Midbrain (tissue), 1 donor: Measurements from ENCODE around the gene TRAF2.

Experiments used
- DNase-seq: peaks from one replicate; lab custom pipeline; 2025; lab: John Stamatoyannopoulos, UW

TRAF2 gene

DNA sequence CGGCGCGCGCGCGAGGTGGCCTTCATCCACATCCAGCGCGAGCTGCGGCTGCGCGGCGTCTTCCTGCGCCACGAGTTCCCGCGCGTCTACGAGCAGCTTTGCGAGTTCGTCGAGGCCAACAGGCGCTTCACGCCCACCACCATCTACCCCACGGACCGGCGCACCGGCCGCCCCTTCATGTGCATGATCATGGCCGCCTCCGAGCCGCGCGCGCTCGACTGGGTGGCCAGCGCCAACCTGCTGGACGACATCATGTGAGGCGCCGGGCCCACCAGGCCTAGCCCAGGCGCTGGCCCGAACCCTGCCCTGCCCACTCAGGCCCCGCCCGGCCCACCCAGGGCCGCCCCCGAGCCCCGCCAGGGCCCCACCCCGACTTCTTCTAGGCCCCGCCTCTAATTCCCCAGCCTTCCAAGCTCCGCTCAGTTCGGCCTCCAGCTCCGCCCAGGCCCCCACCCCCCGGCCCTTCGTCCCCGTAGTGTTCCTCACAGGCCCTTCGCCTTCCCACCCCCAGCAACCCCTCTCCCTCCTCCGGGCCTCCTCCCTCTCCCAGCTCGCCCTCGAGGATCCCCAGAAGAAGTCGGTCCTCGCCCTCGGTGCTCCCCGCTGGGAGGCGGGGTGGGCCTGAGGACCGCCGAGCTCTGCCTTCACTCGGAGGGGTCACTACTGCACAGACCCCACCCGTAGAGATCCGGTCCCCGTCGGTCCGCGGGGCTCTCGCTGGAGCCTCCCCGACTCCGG, 39.1 kb upstream of the TRAF2 start:
- no peak for DNase-seq

DNA sequence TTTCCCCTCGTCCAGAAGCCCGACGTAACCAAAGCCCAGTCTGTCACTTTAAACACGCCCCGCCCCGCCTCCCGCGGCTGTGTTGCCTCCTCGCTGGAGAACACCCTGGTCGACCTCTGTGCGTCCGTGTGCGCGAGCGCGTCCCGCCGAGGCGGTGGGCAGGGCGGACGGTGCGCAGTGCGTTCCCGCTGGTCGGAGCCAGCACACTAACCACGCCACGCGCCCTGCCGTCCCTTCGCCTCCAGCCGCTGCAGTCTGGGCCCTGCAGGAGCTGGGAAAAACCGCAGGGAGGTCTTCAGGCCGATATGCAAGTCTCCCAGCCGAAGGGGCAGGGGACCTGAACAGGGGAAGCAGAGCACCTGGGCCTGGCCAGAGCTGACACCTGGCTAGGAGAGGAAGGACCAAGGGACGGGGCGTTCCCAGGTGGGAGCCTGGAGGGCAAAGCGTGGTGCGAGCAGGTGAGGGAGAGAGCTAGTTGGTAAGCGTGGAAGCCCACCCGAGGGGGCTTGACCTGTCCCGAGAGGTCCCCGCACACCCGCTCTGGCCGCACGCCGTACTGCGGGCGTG, 38.4 kb upstream of the TRAF2 start:
- no peak for DNase-seq

DNA sequence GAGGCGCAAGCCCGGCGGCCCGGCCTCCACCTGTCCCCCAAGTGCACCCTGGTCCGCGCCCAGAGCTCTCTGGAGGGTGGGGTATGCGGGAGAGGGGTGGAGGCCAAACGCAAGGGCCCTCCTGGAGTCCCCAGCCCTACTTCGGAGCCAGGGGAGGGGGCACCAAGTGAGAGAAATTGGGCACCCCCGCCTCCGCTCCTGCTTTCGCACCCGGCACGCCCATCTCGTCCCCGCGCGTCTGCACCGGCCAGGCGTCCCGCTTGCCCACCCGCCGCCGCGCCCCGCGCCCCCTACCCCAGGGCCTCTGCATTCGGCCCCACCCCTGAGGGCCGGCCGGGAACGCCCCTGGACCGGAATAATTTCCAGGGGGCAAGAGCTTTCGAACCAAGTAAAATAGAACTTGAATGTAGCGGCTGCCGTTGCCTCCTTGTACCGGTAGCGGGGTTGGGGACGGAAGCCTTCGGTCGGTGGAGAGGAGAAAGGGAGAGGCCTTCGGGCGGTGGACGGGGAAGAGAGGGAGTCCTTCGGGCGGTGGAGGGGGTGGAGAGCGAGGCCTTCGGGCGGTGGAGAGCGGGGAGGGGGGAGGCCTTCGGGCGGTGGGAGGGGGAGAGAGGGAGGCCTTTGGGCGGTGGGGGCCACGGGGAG, 37.8 kb upstream of the TRAF2 start:
- no peak for DNase-seq

DNA sequence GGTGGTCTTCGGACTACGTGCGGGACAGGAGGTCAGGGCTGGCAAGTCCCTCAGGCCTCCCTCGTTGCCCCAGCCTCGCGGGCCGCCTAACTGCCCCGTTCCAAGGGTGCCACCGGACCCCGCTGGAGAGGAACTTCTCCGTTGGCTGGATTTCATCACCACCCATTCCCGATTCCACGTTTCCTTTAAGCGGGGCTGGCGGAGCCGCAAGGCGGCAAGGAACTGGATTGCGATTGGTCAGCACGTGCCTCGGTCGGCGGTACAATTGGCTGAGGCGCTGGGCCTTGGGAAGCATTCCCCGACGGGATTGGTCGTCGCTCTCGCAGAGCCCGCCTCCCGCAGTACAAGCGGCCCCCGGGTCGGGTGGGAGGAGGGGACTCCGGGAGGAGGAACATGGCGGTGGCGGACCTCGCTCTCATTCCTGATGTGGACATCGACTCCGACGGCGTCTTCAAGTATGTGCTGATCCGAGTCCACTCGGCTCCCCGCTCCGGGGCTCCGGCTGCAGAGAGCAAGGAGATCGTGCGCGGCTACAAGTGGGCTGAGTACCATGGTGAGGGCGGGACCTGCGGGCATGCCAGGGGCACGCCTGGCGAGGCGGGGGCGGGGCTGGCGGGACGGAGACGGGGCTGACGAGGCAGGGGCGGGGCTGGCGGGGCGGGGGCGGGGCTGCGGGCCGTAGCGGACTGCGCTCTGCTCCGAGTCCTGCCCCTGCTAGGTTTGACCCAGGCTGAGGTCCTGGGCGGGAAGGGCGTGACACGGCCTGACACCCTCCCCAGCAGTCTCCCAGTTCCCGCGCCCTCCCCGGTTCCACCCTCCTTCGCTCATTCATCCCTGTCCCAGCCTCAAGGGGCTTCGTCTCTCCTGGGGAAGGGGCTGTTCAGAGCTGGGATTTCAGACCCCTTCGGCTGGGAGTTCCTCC, 37.0 kb upstream of the TRAF2 start, which contains the start of gene PHPT1:
Gene PHPT1 (plus strand): TSS at position 372 of the 922 bp plus-strand sequence. CDS start 22 bp downstream, at position 394.
- peak; percentile 99 for DNase-seq

DNA sequence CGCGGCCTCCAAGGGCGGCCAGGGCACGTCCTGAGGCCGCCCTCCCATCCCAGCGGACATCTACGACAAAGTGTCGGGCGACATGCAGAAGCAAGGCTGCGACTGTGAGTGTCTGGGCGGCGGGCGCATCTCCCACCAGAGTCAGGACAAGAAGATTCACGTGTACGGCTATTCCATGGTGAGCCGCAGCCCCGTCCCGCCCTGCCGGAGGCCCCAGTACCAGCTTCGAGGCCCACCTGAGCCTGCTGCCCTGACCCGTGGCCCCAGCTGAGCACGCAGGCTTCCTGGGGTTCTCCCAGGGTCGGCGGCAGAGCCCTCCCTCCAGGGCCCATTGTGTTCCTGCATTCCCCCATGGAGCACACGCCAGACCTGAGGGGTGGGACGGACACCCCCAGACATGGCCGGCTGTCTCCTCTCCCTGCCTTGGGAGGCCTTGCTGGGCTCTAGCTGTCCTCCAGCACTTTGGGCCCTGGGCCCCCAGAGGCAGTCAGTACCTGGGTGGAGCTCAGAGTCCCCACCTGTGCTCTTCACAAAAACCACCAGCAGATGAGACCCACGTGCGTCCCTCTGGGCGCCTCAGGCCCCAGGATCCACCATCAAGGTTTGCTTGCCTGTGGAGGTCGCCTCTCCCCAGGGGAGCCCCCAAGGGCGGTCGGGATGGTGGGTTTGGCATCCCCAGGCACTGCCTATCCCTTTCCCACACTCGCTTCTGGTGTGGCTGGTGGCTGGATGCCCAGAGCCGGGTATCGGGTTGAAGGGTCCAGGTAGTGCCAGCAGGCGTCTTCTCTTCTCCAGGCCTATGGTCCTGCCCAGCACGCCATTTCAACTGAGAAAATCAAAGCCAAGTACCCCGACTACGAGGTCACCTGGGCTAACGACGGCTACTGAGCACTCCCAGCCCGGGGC, 36.1 kb upstream of the TRAF2 start:
- no peak for DNase-seq

DNA sequence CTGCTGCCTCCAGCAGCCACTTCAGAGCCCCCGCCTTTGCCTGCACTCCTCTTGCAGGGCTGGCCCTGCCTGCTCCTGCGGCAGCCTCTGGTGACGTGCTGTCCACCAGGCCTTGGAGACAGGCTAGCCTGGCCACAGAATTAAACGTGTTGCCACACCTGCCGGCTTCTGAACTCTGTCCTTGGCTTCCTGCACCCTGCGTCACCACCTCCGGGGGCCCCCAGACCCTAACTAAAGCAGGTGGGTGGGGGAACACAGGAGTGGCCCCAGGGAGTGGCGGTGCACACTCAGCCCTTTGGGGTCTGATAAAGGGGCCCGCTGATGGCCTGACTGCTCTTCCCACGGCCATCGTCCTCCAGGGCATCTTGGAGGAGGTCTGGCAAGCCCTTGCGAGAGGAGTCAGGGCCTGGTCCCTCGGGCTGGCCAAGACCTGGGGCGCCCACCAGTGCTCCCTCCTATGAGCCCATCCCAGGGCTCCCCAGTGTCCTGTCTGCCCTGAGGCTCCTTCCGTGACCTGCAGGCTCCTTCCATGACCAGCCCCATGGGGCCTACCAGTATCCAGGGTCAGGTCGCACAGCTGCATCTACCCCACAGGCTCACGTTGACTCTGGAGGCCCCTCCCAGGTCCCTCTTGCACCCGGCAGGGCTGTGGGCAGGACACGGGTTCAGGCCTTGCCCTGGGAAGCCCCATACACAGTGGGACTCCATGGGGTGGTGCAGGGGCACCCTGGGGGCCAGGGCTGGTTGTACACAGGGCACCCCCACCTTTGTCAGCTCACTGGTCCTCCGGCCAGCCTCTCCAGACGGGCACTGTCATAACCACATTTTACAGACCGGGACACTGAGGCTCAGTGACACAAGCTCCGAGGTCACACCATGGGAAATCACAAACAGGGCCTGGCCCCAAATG, 35.2 kb upstream of the TRAF2 start:
- DNase-seq = no peak

DNA sequence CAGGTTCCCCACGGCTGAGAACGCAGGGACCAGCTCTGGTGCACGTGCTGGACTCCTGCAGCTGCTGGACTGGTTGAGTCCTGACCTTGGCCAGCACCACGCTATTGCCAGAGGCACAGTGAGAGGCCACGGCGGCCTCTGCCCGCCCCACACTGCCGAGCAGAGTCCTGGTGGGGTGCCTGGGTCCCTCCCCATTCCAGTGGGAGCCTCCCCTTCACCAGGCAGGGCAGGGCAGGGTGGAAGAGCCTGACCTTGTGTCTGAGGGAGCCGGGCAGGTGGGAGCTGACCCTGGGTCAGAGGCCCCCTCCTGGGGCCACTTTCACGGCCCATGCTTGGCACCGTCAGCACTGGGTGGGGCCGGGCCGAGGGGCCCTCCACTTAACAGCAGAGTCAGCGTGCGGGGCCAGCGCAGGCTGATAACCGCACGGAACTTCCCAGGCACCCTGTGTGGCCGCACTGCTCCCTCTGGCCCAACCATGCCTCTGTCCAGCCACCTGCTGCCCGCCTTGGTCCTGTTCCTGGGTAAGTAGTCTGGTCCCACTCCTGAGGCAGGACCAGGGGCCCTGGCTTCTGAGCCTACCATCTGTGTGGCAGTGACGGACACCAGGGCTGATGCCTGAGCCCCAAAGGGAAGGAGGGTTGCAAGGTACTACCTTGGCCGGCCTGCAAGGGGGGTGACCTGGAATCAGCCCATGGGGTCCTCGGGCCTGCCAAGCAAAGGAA, 34.2 kb upstream of the TRAF2 start, which contains the start of gene MAMDC4:
Gene MAMDC4 (plus strand): TSS at position 406 of the 723 bp plus-strand sequence. CDS start 71 bp downstream, at position 477.
- no peak for DNase-seq

DNA sequence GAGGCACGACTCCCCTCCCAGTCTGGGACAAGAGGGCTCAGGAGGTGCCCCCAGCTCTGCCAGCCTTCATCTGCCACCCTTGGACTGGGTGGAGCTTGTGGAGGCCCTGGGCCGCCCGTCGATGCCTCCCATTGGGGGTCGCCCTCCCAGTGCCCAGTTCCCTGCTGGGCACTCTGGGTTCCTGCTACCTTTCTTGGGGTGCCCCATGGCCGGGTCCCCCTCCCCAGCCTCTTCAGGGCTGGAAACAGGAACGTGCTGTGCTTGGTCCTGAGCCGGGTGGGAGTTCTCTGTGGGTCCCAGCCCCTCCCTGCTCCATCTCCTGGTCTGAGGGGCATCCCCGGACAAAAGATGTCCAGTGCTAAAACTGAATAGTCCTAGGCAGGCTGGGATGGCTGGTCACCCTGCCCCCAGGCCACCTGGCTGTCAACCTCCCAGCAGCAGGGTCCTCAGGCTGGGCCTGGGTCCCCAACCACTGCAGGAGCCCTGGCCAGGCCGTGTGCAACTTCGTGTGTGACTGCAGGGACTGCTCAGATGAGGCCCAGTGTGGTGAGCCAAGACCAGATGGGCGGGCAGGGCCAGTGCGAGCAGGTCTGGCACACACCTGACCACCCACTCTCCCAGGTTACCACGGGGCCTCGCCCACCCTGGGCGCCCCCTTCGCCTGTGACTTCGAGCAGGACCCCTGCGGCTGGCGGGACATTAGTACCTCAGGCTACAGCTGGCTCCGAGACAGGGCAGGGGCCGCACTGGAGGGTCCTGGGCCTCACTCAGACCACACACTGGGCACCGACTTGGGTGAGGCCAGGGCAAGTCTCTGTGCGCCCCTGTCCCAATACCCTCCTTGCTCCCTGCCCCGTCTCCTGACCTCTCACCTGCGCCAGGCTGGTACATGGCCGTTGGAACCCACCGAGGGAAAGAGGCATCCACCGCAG, 33.4 kb upstream of the TRAF2 start:
- no peak for DNase-seq

DNA sequence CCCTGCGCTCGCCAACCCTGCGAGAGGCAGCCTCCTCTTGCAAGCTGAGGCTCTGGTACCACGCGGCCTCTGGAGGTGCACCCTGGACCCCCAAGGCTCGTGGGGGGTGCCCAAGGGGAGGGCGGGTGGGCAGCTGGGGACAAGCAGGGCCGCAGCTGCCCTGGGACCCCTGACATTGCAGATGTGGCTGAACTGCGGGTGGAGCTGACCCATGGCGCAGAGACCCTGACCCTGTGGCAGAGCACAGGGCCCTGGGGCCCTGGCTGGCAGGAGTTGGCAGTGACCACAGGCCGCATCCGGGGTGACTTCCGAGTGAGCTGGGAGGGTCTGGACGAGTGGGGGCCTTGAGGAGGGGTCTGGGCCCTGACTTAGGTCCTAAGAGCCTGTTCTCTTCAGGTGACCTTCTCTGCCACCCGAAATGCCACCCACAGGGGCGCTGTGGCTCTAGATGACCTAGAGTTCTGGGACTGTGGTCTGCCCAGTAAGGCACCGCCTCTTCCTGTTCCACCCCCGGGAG, 32.7 kb upstream of the TRAF2 start:
- no peak for DNase-seq

DNA sequence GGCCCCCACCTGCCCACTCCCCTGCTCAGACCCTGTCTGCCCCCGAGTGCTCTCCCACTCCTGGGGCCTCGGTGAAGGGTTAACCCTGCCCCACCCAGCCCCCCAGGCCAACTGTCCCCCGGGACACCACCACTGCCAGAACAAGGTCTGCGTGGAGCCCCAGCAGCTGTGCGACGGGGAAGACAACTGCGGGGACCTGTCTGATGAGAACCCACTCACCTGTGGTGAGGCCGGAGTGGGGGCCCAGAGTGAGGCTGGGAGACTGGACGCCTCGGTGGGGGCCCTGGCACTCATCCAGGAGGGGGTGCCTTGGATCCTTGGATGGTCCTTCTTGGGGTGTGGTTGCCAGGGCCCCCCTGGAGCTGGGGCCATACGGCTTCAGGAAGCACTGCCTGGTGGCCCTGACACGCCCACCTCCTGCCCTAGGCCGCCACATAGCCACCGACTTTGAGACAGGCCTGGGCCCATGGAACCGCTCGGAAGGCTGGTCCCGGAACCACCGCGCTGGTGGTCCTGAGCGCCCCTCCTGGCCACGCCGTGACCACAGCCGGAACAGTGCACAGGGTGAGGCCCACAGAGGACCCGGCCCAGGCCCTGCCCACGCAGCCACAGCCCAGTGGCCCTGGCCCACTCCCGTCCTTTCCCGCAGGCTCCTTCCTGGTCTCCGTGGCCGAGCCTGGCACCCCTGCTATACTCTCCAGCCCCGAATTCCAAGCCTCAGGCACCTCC, 32.0 kb upstream of the TRAF2 start:
- DNase-seq = no peak

DNA sequence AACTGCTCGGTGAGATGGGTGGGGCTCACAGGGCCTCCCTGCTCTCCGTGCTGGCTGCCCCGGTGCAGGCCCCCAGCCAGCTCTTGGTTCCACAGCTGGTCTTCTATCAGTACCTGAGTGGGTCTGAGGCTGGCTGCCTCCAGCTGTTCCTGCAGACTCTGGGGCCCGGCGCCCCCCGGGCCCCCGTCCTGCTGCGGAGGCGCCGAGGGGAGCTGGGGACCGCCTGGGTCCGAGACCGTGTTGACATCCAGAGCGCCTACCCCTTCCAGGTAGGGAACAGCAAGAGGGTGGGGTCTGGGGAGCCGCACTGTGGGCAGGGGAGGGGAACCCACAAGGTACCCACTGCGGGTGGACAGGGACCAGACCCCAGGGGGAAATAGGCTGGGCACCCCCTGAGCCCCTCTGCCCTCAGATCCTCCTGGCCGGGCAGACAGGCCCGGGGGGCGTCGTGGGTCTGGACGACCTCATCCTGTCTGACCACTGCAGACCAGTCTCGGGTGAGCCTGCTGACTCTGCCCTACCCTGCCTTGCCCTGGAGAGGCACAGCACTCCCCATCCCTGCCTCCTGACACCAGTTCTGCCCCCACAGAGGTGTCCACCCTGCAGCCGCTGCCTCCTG, 31.4 kb upstream of the TRAF2 start:
- no peak for DNase-seq

DNA sequence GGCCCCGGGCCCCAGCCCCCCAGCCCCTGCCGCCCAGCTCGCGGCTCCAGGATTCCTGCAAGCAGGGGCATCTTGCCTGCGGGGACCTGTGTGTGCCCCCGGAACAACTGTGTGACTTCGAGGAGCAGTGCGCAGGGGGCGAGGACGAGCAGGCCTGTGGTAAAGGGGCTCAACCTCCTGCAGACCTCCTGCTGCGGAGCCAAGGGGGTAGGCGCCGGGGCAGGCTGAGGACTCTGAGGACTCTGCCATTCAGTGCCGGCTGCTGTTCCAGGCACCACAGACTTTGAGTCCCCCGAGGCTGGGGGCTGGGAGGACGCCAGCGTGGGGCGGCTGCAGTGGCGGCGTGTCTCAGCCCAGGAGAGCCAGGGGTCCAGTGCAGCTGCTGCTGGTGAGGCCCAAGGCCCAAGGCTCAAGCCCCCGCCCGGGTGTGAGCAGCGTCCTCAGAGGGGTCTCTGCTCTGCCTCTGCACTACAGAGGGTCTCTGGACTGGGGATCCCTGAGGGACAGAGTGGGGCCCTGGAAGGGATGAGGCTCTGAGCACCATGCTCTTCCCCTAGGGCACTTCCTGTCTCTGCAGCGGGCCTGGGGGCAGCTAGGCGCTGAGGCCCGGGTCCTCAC, 30.7 kb upstream of the TRAF2 start:
- no peak for DNase-seq

DNA sequence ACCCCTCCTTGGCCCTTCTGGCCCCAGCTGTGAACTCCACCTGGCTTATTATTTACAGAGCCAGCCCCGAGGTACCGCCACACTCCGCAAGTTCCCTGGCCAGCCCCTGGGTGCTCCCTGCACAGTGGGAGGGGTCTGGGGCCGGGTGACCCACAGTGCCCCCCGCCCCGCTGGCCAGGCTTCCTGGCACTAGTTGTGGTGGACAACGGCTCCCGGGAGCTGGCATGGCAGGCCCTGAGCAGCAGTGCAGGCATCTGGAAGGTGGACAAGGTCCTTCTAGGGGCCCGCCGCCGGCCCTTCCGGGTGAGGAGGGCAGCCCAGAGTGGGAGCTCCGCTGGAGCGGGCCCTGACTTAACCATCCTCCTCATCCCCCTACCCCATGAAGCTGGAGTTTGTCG, 30.2 kb upstream of the TRAF2 start:
- no peak for DNase-seq

DNA sequence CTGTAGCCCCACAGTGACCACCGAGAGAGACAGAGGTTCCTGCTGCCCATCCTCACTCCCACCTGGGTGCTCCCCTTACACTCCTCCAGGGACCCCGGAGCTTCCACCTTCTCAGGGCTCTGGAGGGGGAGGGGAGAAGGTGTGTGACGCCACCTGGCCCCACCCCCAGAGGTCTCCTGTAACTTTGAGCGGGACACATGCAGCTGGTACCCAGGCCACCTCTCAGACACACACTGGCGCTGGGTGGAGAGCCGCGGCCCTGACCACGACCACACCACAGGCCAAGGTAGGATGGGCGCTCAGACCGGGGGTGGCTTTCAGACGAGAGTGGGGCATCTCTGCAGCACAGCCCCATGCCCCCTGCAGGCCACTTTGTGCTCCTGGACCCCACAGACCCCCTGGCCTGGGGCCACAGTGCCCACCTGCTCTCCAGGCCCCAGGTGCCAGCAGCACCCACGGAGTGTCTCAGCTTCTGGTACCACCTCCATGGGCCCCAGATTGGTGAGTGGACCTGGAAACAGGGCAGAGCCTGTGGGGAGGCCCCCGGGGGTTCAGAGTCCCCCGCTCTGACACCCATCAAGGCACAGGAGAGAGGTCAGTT, 29.7 kb upstream of the TRAF2 start:
- no peak for DNase-seq

DNA sequence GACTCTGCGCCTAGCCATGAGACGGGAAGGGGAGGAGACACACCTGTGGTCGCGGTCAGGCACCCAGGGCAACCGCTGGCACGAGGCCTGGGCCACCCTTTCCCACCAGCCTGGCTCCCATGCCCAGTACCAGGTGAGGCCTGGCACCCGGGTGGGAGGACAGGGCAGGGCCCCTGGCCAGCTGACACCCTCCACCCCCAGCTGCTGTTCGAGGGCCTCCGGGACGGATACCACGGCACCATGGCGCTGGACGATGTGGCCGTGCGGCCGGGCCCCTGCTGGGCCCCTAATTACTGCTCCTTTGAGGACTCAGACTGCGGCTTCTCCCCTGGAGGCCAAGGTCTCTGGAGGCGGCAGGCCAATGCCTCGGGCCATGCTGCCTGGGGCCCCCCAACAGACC, 29.1 kb upstream of the TRAF2 start:
- DNase-seq = no peak
